CD4-positive, alpha-beta T cell treated with Interleukin-4 for 4 hours (primary cell): ENCODE results near the gene SSH3.
A peak's percentile ranks its signal among the peaks of the same experiment; 100 is the strongest.

Experiments used
- DNase-seq: peaks from one replicate; pipeline ENCODE4 v3.0.0-alpha.2; 2020

SSH3 gene

DNA sequence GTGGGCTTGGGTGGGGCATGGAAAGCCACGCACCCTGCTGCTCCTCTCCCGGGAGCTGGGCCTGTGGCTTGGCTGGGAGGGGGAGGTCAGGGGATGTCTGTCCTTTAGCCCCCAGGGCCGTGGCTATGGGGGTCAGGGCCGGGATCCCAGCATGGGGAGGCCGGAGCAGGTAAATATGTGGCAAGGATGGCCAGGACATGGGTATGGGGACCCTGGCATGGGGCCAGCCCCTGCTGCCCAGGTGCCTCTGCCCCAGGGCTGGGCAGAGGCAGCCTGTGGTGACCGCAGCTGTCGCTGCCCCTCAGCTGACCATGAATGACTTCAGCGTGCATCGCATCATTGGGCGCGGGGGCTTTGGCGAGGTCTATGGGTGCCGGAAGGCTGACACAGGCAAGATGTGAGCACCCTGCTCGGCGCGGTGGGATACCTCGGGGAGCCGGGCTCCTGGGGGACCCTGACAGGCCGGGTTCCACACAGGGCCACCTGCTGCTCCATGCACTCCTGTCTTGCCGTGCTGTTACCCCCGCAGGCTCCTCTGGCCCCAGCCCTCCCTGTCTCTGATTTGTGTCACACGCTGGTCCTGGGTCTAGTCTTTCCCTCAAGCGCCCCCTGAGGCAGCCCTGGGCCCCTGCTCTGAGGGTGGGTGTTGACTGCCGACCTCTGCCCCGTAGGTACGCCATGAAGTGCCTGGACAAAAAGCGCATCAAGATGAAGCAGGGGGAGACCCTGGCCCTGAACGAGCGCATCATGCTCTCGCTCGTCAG is 22.4 kb upstream of the SSH3 start:
- no peak for DNase-seq

DNA sequence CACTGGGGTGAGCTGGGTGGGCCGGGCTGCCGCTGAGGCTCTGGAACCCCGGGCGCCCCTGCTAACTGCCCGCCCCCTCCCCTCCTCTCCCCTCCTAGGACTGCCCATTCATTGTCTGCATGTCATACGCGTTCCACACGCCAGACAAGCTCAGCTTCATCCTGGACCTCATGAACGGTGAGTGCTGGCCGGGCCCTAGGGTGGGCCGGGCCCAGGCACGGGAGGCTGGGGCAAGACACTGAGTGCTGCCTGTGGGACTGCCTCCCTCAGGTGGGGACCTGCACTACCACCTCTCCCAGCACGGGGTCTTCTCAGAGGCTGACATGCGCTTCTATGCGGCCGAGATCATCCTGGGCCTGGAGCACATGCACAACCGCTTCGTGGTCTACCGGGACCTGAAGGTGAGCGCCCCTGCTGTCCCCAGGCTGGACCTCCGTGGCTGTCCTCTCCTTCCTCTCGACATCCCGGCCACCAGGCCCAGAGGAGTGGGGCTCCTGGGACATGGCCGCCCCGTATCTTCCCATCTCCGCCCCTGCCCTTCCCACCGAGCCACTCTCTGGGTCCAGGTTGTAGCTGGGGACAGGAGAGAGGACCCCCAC is 21.7 kb upstream of the SSH3 start:
- no peak for DNase-seq

DNA sequence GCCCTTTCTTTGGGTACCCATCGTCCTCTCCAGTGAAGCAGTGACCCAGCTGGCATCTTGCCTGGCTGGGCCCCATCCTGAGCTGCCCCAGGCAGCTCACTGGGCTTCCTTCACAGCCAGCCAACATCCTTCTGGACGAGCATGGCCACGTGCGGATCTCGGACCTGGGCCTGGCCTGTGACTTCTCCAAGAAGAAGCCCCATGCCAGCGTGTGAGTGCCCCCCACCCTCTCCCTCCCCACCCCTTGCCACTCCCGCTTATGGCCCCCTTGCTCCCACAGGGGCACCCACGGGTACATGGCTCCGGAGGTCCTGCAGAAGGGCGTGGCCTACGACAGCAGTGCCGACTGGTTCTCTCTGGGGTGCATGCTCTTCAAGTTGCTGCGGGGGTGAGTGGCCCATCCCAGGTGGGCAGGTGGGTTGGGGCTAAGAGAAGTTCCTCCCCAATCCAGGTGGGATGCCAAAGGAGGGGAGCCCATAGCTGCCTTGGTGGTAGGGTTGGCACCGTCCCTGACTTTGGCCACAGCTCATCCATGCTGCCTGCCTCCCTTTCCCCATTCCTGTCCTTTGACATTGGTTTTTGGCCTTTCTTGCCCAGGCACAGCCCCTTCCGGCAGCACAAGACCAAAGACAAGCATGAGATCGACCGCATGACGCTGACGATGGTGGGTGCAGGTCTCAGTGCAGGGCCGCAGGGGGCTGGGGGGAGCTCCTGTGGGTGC is 21.0 kb upstream of the SSH3 start:
- DNase-seq: no peak

DNA sequence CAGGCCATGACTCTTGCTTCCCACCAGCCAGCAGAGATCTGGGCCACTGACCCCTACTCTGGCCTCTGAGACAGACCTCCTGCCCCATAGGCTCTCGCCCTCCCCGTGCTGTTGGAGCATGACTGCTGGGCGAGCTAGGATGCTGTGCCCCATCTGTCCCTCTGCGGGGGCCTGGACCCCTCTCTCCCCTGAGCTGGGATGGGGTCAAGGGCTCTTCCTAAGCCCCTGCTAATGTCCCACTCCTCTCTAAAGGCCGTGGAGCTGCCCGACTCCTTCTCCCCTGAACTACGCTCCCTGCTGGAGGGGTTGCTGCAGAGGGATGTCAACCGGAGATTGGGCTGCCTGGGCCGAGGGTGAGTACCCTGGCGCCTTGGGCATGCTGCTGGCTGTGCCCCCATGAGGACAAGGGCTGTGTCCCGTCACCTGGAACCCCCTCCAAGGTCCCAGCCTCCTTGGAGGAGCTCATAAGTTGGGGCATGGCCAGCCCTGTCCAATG is 20.4 kb upstream of the SSH3 start:
- no peak for DNase-seq

DNA sequence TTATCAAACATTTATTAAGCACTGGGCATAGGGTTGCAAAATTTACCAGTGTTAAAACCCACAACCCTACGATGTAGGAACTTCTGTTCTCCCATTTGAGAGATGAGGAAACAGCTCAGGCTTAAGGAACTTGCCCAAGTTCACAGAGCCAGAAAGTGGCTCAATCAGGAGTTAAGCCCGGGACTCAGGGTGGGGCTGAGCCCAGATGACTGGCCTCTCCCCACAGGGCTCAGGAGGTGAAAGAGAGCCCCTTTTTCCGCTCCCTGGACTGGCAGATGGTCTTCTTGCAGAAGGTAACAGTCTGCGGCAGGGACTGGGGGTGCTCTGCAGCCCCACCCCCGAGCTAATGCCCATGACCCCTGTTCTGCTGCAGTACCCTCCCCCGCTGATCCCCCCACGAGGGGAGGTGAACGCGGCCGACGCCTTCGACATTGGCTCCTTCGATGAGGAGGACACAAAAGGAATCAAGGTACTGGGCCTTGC is 19.8 kb upstream of the SSH3 start:
- DNase-seq: no peak

DNA sequence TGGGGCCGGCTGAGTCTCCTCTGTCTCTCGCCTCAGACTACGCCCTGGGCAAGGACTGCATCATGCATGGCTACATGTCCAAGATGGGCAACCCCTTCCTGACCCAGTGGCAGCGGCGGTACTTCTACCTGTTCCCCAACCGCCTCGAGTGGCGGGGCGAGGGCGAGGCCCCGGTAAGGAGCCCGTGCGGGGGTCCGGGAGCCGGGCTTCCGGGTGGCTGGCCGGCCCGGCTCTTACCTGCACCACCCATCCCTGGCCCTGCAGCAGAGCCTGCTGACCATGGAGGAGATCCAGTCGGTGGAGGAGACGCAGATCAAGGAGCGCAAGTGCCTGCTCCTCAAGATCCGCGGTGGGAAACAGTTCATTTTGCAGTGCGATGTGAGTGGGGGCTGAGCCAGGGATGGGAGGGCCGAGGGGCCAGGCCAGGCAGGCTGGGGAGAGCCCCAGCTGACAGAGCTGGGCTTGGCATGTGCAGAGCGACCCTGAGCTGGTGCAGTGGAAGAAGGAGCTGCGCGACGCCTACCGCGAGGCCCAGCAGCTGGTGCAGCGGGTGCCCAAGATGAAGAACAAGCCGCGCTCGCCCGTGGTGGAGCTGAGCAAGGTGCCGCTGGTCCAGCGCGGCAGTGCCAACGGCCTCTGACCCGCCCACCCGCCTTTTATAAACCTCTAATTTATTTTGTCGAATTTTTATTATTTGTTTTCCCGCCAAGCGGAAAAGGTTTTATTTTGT is 18.4 kb upstream of the SSH3 start:
- DNase-seq: no peak

DNA sequence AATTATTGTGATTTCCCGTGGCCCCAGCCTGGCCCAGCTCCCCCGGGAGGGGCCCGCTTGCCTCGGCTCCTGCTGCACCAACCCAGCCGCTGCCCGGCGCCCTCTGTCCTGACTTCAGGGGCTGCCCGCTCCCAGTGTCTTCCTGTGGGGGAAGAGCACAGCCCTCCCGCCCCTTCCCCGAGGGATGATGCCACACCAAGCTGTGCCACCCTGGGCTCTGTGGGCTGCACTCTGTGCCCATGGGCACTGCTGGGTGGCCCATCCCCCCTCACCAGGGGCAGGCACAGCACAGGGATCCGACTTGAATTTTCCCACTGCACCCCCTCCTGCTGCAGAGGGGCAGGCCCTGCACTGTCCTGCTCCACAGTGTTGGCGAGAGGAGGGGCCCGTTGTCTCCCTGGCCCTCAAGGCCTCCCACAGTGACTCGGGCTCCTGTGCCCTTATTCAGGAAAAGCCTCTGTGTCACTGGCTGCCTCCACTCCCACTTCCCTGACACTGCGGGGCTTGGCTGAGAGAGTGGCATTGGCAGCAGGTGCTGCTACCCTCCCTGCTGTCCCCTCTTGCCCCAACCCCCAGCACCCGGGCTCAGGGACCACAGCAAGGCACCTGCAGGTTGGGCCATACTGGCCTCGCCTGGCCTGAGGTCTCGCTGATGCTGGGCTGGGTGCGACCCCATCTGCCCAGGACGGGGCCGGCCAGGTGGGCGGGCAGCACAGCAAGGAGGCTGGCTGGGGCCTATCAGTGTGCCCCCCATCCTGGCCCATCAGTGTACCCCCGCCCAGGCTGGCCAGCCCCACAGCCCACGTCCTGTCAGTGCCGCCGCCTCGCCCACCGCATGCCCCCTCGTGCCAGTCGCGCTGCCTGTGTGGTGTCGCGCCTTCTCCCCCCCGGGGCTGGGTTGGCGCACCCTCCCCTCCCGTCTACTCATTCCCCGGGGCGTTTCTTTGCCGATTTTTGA is 17.5 kb upstream of the SSH3 start:
- DNase-seq: peak; percentile 56

DNA sequence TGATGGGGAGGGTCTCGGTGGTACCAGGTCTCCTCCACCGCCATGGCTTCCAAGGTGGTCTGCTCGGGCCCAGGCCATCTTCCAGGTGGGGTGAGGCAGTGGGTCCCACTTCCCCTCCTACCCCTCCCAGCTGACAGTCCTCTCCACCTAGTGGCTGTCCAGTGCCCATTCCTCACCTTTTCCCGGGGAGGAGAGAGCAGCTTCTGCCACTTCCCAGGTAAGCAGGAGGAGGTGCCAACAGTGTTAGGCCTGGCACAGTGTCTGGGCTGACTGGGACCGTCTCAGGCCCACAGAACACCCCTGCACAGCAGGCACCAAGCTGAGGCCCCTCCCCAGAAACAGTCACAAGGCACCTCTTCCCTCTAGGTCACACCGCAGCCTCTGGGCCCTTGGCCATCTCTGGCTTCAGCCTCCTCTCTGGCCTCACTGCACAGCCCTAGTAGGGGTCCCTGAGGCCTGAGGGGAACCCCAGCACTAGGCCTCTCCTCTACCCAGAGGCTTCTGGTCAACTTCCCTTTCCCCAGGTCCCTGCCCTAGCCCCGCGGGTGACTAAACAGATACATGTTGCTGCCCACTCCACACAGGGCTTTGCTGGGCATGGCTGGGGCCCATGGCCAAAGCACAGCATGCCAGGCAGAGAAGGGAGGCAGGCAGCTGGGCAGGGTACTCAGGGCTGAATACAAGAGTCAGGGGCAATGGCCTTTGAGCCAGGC is 16.6 kb upstream of the SSH3 start:
- DNase-seq: no peak

DNA sequence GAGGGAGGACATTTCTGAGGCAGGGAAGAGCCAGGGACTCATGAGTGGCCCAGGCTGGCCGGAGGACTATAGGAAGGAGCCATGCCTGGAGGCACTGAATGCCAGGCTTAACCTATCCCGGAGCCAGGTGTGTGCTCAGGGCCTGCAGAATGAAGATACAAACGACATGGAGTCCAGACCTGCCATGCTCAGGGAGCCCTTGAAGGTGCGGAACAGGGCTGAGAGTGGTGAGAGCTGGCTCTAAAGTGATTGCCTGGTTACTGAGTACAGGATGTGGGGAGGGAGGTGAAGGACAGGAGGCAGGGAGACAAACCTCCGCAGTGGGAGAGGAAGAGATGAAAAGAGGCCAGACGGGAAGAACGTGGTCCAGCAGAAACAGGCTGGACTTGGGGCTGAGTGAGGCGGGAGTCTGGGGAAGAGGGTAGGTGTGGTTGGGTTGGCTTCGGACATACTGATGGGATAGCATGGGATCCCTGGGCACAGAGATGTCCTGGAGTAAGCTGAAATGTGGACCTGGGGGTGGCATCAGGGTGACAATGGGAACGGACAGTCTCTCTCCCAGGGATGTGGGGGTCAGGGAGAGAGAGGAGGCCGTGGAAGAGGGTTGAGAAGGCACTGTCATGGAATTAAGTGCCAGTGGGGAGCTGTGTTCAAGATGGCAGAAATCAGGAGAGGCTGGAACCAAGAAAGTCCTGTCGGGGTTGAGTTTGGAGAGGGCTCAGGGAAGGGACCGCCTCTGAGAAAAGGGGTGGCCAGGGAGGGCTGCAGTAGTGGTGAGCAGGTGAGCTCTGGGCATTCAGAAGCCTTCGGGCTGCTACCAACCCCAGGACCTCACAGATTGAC is 15.8 kb upstream of the SSH3 start:
- DNase-seq: no peak

DNA sequence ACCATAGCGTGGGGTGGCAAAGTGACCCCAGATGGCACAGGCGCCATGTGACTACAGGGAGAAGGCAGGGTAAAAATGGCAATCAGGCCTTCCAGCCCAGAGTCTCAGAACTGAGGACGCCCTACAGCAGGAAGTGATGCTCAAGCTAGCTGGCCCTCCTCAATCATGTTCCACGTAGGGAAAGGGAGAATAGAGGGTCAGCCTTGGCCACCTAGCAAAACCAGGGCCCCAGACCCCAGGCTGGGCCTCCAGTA is 15.2 kb upstream of the SSH3 start:
- DNase-seq: no peak

DNA sequence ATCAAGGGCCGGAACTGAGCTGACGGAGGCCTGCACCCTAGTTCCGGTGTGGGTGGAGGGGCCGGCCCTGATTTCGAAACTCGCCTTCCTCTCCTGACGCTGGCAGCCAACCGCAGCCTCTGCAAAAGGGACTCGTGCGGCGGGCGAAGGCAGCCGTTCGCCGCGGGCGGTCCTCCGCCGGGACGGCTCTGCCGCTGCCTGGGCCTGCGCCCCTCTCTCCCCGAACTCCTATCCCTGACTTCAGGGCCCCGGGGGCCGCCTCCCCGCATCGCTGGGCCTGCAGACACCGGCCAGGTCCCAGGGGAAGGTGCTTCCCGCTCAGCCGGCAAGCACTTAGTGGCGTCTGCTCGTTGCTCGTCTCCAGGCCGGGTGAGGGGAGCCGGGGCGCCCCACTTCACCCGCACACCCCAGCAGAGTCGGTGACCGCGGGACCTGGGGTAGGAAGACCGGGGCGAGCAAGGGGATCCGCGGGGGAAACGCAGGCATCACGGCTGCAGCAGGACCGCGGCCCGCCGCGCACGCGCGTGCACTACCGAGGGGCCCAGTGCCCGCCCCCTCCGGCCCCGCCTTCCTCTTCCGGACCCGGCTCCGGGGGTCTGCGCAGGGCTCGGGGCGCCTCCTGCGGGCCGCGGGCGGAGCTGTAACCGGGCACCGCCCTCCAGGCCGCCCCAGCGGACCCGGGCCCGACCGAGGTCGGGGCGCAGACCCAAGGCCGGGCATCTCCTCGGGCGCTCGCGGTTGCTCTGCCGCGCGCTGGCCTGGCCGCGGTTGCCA is 14.7 kb upstream of the SSH3 start:
- DNase-seq: peak; percentile 85

DNA sequence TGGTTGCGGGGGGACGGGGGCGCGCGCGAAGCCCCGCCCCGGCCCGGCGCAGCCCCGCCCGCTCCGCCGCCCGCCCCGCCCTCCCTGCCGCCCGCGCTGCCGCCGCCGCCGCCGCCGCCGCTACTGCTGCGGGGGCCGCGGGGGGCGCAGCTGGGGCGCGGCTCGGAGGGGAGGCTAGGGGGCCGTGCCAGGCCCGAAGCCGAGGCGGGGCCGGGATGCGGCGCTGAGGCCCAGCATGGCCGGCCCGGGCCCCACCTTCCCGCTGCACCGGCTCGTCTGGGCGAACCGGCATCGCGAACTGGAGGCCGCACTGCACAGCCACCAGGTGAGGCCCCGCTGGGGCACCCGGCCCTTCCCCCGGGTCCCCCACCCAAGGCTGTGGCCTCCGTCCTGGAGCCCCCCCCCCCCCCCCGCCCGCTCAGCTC is 14.1 kb upstream of the SSH3 start, which contains the start of gene ANKRD13D:
Gene ANKRD13D (plus strand): TSS at position 78 of the 425 bp plus-strand sequence. CDS start 158 bp downstream, at position 236.
- no peak for DNase-seq

DNA sequence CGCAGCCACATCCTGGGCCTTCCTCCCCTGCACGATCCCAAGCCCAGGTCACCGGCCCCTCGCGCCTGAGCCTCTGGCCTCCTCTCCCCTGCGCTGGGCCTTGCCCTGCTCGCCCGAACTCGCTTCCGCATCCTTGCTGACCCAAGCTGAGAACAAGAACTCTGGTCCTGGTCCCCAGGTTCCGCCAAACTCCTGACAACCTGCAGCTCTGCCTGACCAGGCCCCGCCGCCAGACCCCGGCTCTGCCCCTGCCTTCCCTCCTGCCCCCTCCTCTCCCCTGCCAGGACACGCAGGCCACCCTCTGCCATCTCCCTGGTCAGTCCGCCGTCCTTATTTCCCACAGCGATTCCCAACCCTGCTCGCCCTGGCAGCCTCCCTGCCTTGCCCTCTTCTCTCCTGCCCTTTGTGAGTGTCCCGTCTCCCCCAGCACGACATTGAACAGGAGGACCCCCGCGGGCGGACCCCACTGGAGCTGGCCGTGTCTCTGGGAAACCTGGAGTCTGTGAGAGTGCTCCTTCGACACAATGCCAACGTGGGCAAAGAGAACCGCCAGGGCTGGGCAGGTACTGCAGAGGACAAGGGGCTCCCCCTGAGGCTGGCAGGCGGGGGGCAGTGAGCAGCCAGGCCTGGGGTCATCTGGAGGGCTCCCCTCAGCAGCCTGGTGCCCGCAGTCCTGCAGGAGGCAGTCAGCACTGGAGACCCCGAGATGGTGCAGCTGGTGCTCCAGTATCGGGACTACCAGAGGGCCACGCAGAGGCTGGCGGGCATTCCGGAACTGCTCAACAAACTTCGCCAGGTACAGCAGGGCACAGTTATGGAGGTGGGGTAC is 13.5 kb upstream of the SSH3 start:
- DNase-seq: no peak

DNA sequence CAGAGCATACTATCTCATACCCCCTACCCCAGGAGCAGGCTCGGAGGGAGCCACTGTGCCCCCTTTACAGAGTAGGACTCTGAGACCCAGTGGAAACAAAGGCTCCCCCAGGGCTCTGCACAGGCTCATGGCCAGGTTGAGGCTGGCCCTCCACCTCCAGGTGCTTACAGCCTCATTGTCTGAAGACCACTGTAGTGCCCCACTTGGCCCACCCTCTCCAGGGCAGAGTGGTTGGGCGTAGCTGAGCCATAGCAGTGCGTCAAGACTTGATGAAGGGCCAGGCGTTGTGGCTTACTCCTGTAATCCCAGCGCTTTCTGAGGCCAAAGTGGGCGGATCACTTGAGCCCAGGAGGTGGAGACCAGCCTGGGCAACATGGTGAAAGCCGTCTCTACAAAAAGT is 12.5 kb upstream of the SSH3 start:
- DNase-seq: no peak

DNA sequence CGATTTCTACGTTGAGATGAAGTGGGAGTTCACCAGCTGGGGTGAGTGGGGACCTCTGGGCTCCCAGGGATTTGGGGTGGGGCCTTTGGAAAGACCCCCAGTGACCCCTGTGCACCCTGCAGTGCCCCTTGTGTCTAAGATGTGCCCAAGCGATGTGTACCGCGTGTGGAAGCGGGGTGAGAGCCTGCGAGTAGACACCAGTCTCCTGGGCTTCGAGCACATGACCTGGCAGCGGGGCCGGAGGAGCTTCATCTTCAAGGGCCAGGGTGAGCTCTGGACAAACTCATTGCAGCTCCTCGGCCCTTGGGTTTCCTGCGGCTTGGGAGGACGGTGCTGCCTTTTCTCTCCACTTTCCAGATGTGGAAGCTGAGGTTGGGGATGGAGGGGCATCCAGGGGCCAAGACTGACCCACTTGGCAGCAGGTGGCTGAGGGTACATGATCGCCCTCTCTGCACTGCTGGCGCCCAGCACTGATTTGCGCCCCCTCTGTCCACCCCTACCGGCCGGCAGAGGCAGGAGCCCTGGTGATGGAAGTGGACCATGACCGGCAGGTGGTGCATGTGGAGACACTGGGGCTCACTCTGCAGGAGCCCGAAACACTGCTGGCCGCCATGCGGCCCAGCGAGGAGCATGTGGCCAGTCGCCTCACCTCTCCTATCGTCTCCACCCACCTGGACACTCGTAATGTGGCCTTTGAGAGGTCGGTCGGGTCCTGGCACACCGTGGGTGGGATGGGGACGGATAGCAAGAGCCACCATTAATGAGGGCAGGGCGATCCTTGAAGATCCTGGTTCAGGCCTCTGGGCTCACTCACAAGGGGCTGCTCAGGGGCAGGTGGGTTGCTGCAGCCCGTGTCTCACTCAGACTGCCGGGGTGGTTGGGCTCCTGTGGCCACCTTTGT is 11.6 kb upstream of the SSH3 start:
- no peak for DNase-seq

DNA sequence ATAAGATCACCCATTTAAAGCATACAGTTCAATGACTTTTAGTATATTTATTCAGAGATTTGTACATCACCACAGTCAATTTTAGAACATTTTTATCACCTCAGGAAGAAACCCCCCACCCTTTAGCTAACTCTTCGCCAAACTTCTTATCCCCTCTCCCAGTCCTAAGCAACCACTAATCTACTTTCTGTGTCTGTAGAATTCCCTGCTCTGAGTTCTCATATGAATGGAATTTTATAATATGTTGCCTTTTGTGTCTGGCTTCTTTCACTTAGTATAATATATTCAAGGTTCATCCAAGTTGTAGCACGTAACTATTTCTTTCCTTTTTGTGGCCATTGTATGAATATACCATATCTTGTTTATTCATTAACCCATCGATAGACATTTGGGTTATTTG is 10.7 kb upstream of the SSH3 start:
- no peak for DNase-seq

DNA sequence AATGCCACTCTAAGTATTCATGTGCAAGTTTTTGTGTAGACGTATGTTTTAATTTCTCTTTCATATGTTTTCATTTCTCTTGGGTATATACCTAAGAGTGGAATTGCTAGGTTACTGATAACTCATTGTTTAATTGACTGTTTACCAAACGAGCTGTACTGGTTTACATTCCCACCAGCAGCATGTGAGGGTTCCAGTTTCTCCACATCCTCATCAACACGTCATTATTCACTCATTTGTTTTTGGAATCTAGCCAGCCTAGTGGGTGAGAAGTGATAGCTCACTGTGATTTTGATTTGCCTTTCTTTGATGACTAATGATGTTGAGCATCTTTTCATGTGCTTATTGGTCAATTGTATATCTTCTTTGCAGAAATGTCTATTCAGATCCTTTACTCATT is 10.2 kb upstream of the SSH3 start:
- peak; percentile 89 for DNase-seq

DNA sequence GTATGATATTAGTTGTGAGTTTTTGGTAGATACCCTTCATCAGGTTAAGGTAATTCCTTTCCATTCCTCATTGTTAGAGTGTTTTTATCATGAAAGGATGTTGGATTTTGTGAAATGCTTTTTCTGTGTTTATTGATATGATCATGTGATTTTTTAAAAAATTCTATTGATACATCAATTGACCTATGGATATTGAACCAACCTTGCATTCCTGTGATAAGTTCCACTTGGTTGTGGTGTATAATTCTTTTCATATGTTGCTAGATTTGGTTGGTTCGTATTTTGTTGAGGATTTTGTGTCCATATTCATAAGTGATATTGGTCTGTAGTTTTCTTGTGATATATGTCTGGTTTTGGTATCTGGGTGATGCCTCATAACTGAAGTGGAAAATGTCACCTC is 7.5 kb upstream of the SSH3 start:
- no peak for DNase-seq
